Activated CD4-positive, alpha-beta T cell treated with anti-CD3 and anti-CD28 coated beads, Interleukin-2, amount 50 U/mL, for 24 hours (primary cell): ENCODE measurements around the gene FERMT2.

Source experiments
- DNase-seq, 2 donors: peaks; one replicate each; pipeline ENCODE4 v3.0.0-alpha.2; 2020; ENCODE audit warnings: low read depth in 1 of 2, low spot score in 1 of 2

Gene FERMT2

DNA sequence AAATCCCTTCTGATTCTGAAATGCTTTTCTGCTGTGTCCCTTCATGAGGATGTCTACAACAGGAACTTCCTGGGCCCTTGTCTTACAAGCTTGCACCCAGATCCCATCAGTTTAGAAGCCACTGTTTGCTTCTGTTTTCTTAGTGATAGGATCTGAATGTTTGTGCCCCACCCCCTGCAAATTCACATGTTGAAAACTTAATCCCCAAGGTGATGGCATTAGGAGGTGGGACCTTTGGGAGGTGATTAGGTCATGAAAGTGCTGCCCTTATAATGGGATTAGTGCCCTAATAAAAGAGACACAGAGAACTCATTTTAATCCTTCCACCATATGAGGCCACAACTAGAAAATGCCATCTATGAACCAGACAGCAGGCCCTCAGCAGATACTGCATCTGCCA, 123.4 kb downstream of the FERMT2 start:
- no peak for DNase-seq

DNA sequence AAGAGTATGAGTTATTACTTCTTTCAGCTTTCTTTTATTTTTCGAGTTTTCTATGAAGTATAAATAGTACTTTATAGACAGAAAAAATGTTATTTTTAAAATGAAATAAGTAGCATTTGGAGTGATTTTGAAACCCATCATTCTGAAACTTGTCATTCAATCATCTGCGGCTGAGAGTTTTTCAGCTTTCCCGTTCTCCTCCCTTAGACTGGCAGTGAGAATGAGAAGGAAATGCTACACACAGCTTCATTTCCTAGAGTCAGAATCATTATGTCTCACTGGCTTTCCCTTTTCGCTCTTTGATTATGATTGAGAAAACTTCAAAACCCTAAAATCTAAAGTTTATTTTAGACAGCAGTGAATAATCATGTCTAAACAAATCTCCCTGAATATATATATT, 125.8 kb downstream of the FERMT2 start:
- DNase-seq: no peak

DNA sequence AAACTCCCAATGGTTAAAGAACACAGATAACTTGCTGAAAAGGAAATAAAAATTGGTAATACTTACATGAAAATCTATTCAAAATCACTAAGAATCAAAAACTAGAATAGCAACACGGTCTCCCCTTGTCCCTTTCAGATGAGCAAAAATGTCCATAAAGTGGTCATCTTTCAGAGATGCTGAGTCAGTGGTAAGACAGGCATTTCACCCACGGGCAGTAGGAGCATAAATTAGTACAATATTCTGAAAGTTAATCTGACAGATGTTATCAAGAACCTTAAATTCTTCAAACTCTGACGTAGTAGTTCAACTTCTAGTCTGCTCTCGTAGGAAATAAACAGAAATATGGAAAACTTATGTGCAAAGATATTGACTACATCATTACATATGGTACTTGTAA, 126.4 kb downstream of the FERMT2 start:
- DNase-seq: no peak

DNA sequence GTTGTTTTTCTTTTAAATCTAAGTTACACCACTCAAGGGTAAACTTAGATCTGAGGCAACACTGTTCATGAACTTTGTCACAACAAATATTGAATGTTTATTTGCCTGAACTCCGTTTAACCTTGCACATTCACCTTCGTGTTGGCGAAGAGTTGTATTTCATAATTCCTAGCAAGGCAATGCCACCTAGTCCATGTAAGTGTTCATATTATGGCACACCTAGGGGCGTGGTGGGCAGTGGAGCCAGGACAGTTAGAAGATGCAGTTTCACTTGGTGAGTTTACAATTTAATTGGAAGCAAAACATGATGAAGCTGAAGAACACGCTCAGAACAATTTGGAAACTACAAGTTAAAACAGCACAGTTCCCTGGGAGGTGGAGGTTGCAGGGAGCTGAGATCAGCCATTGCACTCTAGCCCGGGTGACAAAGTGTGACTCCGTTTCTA, 129.0 kb downstream of the FERMT2 start:
- DNase-seq: no peak

GRCh38 chr14:52808101-52808500, 142.7 kb downstream of the FERMT2 start:
- DNase-seq: no peak
